ENCODE measurements around the gene SUGCT. TPM values are rescaled to one million over a fixed set of nuclear protein-coding genes. Genes with fewer than 3 reads are reported as not detected.

The SUGCT gene
- total and polyA plus RNA-seq, 2 of the 13 experiments (the other 11 are each of a cell fraction or from before 2014, with no cell fraction given): 10.1 to 22.2 TPM

DNA sequence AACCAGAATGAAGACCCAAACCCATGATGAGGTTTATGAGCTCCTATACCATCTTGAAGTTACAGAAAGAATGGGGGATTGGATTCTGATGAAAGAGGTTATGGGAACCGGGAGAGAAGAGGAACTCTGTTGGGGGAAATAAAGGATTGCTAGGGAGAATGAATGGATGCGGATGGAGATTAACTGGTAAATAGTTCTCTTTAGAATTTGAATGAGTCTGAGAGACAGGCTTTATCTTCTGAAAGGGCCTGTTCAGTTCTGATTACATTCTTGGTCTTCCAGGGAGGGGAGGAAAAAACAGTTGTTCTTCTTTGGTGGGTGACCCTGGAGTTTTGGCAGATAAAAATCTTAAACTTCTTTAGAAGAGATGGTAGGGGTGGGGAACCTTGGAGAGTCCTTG is 13.9 kb downstream of the SUGCT start:
- no peaks in the 10 kb centered on the region for H4K20me1 ChIP-seq (ENCODE audit: insufficient read depth, low read length)
- ATAC-seq (no peak), DNase-seq (ENCODE audit: low spot score) (no peak), FAIRE-seq (no peak)
- H3K4me3 ChIP-seq (replicated peaks in 1 of 3; ENCODE audit: insufficient read depth in 1 of 3, low read depth in 2 of 3, low read length in 3 of 3): no peak overlapping the region
- no peak overlapping the region for H3K4me2 ChIP-seq (ENCODE audit: low read depth, low read length)
- in situ Hi-C loops (cut with HindIII; ENCODE audit: extremely low pct_ligation_motif_present, low pct_unique_long_range_greater_than_20kb) (no loop called here), intact Hi-C loops (cut with micrococcal nuclease; ENCODE audit: unreplicated experiment) (no loop called here)
- POLR2A ChIA-PET: no interaction called here
- CTCF ChIA-PET (ENCODE audit: low intra/inter-chr PET ratio, low total read pairs): no interaction called here
- no peaks in the 10 kb centered on the region for H3K79me2 ChIP-seq (ENCODE audit: insufficient read depth, low read length)
- WGBS (ENCODE audit: low lambda C conversion rate): 99% methylated on average over 2 of the region's 2 CpGs
- no peaks in the 10 kb centered on the region for H3K36me3 ChIP-seq (replicated peaks in 1 of 2; ENCODE audit: control insufficient read depth in 1 of 2, insufficient read depth in 2 of 2, low read length in 2 of 2)
- TF ChIP-seq, protein P1, sequence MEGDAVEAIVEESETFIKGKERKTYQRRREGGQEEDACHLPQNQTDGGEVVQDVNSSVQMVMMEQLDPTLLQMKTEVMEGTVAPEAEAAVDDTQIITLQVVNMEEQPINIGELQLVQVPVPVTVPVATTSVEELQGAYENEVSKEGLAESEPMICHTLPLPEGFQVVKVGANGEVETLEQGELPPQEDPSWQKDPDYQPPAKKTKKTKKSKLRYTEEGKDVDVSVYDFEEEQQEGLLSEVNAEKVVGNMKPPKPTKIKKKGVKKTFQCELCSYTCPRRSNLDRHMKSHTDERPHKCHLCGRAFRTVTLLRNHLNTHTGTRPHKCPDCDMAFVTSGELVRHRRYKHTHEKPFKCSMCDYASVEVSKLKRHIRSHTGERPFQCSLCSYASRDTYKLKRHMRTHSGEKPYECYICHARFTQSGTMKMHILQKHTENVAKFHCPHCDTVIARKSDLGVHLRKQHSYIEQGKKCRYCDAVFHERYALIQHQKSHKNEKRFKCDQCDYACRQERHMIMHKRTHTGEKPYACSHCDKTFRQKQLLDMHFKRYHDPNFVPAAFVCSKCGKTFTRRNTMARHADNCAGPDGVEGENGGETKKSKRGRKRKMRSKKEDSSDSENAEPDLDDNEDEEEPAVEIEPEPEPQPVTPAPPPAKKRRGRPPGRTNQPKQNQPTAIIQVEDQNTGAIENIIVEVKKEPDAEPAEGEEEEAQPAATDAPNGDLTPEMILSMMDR (CRISPR knock-in tag; IDR thresholded peaks at IDR 0.05): no peak
- TF ChIP-seq TBX3 (IDR thresholded peaks at IDR 0.05; ENCODE audit: borderline replicate concordance) (no peak), ZMYM3 (CRISPR knock-in tag; IDR thresholded peaks at IDR 0.05) (no peak), GABPA (IDR thresholded peaks at IDR 0.05; ENCODE audit: low read depth, low read length) (no peak), GABPA (CRISPR knock-in tag; IDR thresholded peaks at IDR 0.05; ENCODE audit: low read depth) (no peak), TCF12 (IDR thresholded peaks at IDR 0.05) (no peak), TCF12 (CRISPR knock-in tag; IDR thresholded peaks at IDR 0.05) (no peak)
- TF ChIP-seq, protein P2, sequence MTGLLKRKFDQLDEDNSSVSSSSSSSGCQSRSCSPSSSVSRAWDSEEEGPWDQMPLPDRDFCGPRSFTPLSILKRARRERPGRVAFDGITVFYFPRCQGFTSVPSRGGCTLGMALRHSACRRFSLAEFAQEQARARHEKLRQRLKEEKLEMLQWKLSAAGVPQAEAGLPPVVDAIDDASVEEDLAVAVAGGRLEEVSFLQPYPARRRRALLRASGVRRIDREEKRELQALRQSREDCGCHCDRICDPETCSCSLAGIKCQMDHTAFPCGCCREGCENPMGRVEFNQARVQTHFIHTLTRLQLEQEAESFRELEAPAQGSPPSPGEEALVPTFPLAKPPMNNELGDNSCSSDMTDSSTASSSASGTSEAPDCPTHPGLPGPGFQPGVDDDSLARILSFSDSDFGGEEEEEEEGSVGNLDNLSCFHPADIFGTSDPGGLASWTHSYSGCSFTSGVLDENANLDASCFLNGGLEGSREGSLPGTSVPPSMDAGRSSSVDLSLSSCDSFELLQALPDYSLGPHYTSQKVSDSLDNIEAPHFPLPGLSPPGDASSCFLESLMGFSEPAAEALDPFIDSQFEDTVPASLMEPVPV (CRISPR knock-in tag; IDR thresholded peaks at IDR 0.05): no peak
- no peak overlapping the region for H2AFZ ChIP-seq (ENCODE audit: low read length)
- no TSS peak for BruUV-seq (replicated peaks)
- no peak overlapping the region for H3K27ac ChIP-seq (ENCODE audit: extremely low read length, insufficient read depth, low read length)
- no peak overlapping the region for H3K9ac ChIP-seq (ENCODE audit: insufficient read depth, low read depth, low read length)
- no peaks in the 10 kb centered on the region for H3K27me3 ChIP-seq (ENCODE audit: control insufficient read depth in 1 of 2, insufficient read depth in 2 of 2, low read length in 2 of 2)
- H3K9me3 ChIP-seq (ENCODE audit: low read length): no peaks in the 10 kb centered on the region
- no peaks in the 10 kb centered on the region for H3K4me1 ChIP-seq (ENCODE audit: insufficient read depth, low read length)
